GM21447 (cell line): Measurements from ENCODE around the gene SLC1A7.

ENCODE experiments used
- ATAC-seq: cut with Tn5 transposase; IDR thresholded peaks from one replicate; pipeline ENCODE4 v1.9.1; 2021; ENCODE audit not compliant: unreplicated experiment

SLC1A7 gene

DNA sequence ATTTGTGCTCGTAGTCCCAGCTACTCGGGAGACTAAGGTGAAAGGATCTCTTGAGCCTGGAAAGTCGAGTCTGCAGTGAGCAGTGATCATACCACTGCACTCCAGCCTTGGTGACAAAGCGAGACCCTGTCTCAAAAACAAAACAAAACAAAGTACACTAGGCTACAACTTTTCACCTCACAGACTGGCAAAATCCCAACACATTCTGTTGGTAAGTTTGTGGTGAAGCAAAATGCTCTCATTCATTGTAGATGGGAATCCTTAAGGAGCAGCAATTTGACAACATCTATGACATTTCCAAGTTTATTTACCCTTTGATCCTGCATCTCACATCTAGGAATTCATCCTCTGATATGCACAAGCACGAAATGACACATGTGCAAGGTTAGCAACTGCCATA, 20.2 kb upstream of the SLC1A7 start:
- no peak for ATAC-seq

DNA sequence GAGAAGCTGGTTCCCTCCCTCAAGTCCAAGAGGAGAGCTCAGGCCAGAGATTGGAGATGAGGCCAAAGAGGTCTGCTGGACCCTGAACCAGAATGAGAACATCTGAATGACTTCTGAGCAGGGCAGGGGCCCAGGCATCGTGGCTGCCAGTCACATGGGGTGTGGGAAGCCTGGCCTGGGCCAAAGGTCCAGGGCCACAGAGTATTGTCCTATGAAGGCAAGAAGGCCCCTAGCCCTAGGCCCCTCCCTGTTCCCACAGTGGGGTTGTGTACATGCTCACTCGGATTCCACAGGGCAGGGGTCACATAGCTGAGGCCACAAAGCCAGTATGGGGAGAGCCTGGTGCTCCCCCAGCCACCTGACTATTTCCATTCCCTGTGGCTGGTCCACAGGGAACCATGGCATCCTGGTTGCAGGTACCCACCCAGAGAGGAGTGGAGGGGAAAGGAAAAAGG, 18.5 kb upstream of the SLC1A7 start:
- no peak for ATAC-seq

DNA sequence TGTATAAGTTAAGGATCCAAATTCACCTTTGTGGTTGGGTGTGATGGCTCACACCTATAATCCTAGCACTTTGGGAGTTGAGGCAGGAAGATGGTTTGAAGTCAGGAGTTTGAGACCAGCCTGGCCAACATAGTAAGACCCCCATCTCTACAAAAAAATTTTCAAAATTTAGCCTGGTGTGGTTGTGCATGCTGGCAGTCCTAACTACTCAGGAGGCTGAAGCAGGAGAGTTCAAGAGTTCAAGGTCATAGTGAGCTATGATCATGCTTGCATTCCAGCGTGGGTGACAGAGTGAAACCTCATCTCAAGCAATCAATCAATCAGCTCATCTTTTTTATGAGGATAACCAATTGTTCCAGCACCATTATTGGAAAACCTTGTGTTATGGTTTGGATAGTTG, 16.5 kb upstream of the SLC1A7 start:
- no peak for ATAC-seq

DNA sequence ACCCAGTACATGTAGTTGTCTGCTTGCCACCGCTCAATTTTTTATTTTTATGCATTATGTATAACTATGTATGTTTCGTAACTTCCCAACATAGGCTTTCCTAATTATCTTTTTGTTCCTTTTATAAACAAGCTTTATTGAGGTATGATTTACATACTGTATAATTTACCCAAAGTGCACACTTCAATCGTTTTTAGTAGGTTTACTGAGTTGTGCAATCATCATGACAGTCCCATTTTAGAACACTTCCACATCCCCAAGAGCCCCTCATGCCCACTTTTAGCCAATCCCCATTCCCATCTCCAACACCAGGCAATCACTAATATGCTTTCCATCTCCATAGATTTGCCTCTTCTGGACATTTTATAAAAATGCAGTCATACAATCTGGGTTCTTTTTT, 14.3 kb upstream of the SLC1A7 start:
- no peak for ATAC-seq

DNA sequence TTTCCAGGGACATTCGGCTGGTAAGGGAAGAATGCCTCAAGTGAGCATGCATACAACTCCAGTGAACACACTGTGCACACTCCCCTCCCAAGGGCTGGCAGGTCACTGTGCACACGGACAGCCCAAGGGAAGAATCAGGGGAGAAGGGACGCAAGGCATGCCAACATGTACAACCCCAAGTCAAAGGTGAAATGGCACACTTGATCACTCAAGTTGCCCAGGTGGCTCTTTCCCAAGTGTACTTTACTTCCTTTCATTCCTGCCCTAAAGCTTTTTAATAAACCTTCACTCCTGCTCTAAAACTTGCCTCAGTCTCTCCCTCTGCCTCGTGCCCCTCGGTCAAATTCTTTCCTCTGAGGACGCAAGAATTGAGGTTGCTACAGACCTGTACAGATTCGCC, 13.5 kb upstream of the SLC1A7 start:
- no peak for ATAC-seq

DNA sequence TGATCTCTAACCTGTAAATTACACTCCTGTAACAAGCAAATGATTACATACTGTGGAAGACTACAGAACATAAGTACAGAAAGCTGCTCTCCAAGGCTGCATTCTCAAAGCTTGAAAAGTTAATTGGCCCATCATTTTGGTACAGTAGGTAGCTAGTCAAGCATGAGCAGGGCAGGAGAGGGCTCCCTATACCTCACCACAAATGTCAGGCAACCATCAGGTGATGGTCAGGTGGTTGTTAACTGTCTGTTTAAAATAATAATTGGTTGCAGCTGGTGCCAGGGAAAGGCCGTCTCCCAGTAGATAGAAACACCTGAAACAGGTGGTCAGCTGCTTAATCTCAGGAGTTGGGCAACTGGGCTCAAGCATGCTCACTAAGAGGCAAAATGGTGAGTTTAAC, 13.1 kb upstream of the SLC1A7 start:
- no peak for ATAC-seq

DNA sequence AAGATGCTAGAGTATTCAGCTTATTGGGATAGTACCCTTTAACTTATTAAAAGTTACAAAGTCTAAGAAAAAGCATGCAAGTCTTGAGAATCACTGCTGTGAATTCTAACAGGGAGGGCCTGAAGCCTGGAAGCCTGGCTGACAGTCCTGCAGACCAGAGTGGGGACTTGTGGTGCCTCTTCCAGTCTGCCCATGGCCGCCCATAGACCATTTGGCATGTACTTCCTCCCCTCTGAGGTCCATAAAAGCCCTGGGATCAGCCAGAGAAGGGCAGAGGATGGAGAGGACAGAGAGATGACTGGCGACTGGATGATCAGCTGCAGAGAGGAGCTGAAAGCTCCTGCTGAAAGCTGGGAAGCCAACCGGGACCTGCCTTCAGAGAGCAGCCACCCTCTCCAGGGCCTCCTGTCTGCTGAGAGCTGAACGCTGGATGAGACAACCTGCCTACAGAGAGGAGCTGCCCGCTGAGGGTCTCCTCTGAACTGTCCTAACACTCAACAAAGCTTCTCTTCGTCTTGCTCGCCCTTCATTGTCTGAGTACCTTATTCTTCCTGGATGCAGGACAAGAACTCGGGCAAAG, 12.5 kb upstream of the SLC1A7 start:
- no peak for ATAC-seq

DNA sequence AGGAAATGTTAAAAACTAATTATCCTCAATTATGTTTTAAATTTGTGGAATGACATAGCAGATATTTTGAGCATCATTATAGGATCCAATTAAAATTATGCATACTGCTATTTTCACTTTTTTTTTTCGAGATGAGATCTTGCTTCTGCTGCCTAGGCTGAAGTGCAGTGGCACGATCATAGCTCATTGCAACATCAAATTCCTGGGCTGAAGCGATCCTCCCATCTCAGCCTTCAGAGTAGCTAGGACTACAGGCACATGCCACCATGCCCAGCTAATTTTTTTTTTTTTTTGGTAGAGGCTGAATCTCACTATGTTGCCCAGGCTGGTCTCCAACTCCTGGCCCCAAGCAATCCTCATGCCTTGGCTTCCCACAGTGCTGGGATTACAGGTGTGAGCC, 11.3 kb upstream of the SLC1A7 start:
- ATAC-seq, result no peak

DNA sequence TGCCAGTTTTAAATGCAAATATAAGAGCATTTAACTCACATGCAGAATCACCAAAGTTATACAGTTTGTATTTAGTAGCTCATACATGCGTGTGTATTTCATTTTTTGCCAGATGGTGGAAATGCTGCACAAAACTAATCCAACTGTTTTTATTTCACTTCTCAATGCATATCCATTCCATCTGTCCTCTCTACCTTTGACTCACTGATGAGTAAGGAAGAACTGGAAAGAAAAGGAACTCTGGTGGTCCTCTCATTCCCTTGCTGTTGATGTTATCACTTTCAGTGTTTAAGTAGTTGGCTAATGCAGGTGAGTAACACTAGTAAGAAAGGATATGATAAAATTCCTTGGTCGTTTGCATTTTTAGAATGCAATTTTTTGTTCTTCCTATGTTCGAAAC, 5.7 kb upstream of the SLC1A7 start:
- ATAC-seq, result no peak

DNA sequence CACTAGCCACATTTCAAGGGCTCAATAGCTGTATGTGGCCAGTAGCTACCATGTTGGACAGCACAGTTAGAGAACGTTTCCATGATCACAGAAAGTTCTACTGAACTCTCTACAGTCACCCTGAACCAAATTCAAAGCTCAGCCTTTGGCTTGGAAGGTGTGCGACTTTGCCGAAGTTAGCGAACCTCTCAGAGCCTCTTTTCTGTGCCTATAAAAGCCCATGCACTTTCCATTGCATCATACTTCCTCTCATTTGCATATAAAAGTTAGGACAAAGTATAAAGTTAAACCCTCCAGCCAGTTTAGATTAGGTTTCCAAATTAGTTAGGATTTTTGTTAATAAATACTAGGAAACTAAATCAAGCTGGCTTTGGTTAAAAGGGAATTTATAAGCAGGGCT, 4.7 kb upstream of the SLC1A7 start:
- no peak for ATAC-seq

DNA sequence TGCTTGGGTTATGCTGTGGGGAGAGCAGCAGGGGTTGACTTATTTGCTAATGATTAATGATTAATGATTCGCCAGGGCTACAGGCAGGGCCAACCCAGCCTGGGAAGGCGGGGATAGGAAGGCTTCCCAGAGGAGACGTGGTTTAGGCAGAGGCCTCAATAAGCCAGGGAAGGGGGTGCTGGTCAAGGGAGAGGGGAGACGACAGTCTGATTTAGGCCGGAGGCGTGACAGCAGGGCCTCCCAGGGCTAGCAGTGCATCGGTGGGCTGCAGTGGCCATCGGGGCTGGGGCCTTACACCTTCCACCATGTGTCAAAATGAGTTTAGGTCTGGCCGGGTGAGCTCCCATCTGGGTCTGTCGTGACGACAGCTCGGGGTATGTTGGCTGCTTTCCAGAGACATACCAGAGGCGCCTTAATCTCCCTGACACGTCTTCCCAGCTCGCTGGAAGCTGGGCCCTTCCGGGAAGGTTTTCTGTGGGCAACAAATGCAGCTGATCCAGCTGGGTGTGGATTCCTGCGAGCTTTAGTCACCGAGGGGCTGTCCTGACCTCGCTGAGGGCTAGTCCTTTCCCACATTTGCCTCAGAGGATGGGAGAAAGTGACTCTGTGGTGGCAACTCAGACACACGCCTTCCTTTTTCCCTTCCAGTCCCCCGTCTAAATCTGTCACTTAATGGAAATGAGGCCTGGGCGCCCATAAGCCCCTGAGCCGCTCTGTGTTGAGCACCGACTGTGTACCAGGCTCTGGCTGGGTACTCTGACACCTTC, 3.7 kb upstream of the SLC1A7 start:
- ATAC-seq, result no peak

DNA sequence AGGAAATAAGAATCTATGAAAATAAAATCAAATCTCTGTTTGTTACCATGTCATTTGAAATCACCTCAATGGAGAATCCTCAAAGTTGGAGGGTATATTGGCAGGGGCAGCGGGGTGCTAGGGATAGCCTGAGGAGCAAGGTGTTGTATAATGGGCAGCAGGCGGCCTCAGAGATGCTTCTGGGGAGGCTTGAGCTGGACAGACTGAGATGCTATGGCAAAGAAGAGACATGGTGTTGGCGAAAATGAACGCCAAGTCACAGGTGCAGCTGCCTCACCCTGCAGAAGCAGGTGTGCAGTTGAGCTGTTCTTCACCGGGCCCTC, 3.1 kb upstream of the SLC1A7 start:
- ATAC-seq, result no peak

DNA sequence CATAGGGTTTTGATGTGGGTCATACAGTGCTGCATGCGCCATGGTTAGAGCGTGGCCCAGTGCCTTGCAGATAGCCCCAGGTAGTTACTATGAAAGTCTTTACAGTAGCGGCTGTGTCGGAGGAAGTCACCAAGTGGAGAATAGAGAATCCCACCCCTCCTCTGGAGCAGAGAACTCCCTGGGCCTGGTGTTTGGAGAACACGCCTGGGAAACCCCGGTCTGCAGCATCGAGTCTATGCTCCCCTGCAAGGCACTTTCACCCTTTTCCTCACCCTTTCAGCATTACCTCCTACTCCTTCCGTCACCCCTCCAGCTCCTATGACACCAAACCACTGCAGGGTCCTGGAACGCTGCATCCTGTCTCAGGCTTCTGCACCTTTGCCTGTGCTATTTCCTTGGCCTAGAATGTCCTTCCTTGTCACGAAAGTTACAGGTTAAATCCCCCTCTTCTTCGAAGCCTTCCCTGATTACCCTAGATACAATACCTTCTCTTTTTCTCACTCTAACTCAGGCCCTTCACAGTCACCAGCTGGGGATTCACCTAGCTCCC, 2.7 kb upstream of the SLC1A7 start:
- no peak for ATAC-seq

DNA sequence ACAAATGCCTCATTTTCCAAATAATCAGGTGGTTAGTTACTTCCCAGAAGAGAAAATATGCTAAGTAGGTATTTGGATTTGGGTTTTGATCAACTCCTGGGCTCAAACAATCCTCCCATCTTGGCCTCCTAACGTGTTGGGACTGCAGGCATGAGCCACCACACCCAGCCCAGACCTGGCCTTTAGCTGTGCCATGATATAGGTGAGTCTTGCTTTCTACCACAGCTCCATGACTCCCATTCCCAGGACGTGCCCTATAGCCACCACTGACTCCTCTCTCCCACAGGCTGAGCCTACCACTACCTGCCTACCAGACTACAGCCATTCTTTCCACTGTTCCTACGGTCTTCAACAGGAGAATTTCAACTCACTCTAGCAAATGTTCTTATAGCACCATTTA, 1.8 kb upstream of the SLC1A7 start:
- no peak for ATAC-seq

DNA sequence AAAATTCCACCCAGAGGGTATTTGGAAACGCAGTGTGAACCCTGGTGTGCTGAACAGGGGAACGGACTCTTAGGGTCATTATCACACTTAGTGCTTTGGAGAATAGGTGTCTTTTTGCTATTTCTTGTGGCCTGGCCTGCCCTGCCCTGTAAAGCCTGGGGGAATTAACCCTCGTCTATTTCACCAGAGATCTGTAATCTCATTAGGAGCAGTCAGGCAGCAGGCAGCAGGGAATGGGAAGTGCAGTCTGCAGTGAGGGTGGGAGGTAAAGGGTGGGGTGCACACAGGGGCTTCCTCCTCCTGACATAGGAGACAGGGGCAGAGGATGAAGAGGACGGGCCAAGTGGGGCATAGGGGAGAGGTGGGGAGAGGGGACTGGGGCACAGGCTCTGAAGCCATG, 1.1 kb upstream of the SLC1A7 start:
- no peak for ATAC-seq

DNA sequence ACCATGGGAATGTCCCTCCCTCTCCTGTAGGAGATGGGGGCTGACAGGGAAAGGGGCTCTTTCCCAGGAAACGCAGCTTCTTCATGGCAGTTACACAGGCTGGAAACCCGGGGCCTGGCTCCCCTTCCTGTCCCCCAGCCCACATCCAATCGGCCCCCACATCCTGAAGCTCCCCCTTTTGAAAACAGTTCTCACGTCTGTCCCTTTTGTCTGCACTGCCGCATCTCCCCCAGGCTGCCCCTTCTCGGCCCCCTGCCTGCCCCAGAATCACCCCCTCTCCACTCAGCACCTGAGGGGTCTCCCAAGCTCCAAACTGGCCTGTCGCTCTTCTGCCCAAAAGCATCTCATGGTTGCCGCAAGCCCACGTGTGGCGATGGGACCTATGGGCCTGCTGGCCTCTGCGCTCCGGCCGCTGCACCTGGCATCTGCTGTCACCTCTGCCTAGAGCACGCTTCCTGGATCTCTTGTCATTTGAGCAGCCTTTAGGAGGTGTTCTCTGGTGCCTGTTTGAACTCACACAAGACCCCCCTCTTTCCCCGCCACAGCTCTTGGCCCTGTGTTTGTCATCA, 867 bp downstream of the SLC1A7 start:
- no peak for ATAC-seq

DNA sequence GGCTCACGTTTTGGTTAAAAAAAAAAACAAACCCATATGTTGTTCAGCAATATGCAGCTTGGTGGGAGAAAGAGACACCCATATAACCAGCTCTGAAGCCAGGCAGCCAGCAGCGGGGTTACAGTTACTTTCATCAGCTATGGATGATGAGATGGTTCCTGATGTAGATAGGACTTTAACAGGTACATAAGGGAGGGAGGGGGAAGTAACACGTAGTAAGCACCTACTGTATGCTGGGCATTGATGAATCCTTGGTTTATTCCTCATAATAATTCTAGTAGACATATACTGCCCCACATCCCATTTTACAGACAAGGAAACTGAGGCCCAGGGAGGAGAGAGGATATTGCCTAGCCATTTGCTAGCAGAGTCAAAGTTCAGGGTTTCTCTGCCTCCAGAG, 2.0 kb downstream of the SLC1A7 start:
- ATAC-seq, result no peak

DNA sequence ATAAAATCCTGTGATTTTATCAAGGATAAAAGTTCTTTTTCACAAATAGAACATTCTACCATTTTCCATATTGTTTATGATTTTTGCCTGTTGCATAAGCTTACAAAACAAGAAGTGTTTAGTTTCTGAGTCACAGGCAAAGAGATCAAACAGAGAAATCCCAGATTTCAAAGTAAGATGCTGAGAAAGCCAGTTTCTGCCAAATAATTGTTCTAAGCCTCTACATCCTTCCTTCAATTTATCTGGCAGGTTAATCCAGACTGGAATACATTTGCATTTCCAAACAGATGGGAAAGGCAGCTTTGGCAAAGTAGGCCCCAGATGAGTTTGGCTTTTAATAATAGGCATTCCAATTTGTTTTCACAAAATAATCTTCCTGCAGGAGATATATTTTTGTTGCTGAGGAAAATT, 2.5 kb downstream of the SLC1A7 start:
- no peak for ATAC-seq

DNA sequence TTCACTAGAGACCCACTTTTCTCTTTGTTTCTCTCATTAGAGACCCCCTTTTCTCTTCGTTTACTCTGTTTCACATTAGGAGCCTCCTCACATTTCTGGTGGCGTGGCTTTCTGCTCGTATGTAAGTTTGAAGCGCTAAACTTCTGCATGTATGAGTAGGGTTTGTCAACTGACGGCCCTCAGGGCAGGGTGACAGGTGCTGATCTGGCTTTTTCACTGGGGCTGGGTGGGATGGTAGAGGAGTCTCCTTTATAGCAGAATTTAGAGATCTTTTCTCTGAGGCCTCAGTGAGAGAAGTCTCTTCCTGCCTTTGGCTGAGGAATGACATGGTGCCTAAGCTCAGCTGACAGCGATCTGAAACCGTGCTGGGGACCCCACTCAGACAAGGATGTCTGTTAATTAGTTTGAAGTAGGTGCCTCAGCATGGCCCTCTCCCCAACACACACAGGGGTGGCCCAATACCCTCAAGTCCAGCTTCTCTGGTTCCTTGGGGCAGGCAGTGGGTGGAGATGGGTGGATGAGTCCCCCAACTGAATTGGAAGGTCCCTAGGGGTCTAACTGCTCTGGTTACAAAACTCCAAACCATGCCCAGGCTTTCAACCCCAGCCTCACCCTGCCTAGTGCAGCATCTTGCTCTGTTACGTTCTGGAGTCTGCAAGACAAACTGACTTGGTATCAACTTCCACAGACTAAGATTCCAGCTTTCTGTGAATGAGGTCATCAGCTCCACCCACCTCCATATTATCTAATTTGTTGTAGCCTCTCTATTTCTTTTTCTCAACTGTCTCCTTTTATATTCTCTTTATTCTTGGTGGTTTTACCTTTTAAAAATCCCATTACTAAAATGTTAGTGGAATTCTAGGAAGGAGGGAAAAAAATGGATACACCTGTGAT, 3.2 kb downstream of the SLC1A7 start:
- ATAC-seq, result no peak

DNA sequence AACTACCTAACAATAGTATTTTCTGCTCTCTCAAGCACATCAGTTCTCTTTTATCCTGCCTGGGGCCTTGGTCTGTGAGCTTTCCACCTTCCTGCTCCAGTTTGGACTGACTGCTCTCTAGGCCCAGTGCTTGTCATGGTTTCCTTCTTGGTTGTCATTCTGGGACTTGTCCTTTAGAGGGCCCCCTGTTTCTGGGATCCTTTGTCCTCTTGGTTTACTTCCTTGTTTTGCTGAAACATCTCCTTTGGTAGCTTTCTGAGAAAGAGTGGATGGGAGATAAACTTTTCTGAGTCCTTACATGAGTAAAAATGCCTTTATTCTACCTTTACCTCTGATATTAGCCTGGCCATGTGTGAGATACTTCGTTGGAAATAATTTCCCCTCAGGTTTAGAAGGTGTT, 4.7 kb downstream of the SLC1A7 start:
- ATAC-seq, result no peak

DNA sequence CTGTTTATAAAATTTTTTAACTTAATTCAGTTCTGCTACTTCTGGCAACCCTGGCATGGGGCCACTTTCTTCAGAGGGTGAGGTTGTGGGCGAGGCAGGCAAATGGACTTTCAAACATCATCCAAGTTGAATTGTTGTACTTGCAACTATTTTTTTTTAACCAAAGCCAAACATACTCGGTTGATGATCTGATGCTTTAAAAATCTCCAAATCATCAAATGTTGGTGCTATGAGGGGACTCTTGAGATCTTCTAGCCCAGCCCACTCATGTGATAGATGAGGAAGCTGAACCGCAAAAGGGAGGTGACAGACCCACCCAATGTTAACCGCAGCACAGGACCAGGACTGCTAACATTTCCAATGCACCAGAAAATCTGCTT, 6.7 kb downstream of the SLC1A7 start:
- ATAC-seq, result no peak
